Muscle layer of colon (tissue), 2 donors: ENCODE measurements around the gene EQTN.

Source experiments
- H3K27ac ChIP-seq: one replicate; pipeline ENCODE4 v1.7.0; 2013; ENCODE audit warnings: low read depth, mild to moderate bottlenecking, low read length, moderate library complexity
- H3K27me3 ChIP-seq, 2 donors: one replicate each; pipeline ENCODE4 v1.7.0; 2013; ENCODE audit warnings: low read length in 2 of 2, mild to moderate bottlenecking in 2 of 2; ENCODE audit not compliant: insufficient read depth in 2 of 2, control insufficient read depth in 1 of 2
- H3K36me3 ChIP-seq: one replicate; pipeline ENCODE4 v1.7.0; 2013; ENCODE audit warnings: mild to moderate bottlenecking, low read length; ENCODE audit not compliant: insufficient read depth
- H3K4me1 ChIP-seq: one replicate; pipeline ENCODE4 v1.7.0; 2013; ENCODE audit warnings: mild to moderate bottlenecking, low read length; ENCODE audit not compliant: insufficient read depth
- H3K4me3 ChIP-seq, 2 donors: one replicate each; pipeline ENCODE4 v1.7.0; 2013; ENCODE audit warnings: low read length in 2 of 2, low read depth in 1 of 2, mild to moderate bottlenecking in 1 of 2, moderate library complexity in 1 of 2
- H3K9ac ChIP-seq: one replicate; pipeline ENCODE4 v1.7.0; 2013; ENCODE audit warnings: low read length
- H3K9me3 ChIP-seq: one replicate; pipeline ENCODE4 v1.7.0; 2013; ENCODE audit warnings: mild to moderate bottlenecking, low read length
- donor health status: abdominal sarcoma.
- donor health status: Adenocarcinoma of cecum.

Gene EQTN

DNA sequence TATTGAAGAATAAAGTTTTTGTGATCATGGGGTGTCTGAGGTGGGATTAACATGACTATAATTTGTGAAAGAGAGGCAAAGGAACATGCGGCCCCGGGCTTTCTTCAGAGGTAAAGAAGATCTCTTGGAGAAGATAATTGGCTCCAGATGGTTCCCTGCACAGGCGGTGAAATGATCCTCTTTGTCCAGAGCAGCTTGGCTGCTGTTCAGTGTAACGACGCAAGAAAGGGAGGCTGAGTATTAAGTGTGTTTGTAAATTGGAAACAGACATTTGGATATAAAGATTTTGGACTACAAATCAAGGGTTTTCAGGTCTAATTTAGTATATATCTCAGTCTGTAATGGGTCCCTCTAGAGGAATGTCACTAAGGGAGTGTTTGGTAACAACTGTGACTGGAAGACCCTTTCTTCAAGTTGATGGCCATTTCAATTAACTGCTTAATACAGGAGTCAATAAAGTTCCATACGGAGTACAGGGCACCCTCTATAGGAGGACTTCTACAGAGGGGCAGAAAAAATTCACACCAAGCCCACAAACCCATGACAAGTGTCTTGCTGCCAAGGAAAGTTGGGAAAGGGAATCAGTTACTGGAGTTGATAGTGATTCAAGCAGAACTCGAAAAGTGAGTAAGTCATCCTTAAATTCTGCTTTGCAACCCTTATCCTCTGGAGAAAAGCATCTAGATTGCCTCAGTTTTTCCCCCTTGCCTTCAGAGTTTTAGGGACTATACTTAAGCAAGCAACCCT, 4.1 kb downstream of the EQTN start:
- Histone ChIP-seq H3K27me3 (no peaks in the 10 kb centered on the region), H3K9ac (no peak overlapping the region), H3K36me3 (no peaks in the 10 kb centered on the region), H3K4me3 (no peak overlapping the region), H3K27ac (no peak overlapping the region), H3K4me1 (no peaks in the 10 kb centered on the region), H3K9me3 (no peaks in the 10 kb centered on the region)

DNA sequence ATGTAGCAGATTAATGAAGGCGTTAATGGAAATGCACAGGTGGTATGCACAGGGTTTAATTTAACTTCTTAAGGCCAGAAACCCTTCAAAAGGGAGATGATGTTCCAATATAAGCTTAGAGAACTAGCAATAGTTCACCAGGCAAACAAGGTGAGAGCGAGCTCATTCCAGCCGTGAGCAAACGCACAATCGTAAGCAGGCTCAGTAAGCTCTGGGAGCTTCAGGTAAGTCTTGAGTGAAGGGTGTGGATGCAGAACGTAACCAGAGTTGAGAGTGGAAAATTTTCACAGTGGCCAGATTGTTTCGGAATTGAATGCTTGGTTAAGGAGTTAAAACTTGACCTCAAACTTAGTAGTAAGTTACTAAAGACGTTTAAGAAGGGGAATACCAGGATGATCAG, 5.7 kb downstream of the EQTN start:
- H3K36me3 ChIP-seq: no peaks in the 10 kb centered on the region
- H3K4me3 ChIP-seq: no peak overlapping the region
- no peak overlapping the region for H3K27ac ChIP-seq
- H3K9me3 ChIP-seq: no peaks in the 10 kb centered on the region
- H3K27me3 ChIP-seq: no peaks in the 10 kb centered on the region
- no peaks in the 10 kb centered on the region for H3K4me1 ChIP-seq
- H3K9ac ChIP-seq: no peak overlapping the region

DNA sequence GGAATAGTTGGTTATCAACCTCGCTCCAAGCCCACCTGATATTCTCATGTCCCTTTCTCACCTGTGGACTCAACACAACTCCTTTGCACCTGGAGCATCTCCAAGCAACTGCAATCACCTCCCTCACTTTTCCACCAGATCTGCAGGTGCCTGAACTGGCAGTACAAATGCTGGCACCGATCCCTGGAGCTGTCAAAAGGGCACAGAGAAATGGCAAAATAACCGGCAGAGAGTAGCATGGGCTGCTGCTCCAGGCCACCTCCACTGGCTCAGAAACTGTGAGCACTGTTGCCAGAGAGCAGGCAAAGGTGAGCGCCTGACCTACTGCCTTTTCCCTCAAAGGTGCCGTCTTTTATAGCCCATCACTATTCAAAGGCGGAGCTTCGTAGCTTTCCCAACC, 14.7 kb downstream of the EQTN start:
- no peaks in the 10 kb centered on the region for H3K9me3 ChIP-seq
- H3K4me1 ChIP-seq: no peaks in the 10 kb centered on the region
- H3K9ac ChIP-seq: no peak overlapping the region
- no peaks in the 10 kb centered on the region for H3K27me3 ChIP-seq
- H3K4me3 ChIP-seq: no peak overlapping the region
- no peaks in the 10 kb centered on the region for H3K36me3 ChIP-seq
- H3K27ac ChIP-seq: no peak overlapping the region

DNA sequence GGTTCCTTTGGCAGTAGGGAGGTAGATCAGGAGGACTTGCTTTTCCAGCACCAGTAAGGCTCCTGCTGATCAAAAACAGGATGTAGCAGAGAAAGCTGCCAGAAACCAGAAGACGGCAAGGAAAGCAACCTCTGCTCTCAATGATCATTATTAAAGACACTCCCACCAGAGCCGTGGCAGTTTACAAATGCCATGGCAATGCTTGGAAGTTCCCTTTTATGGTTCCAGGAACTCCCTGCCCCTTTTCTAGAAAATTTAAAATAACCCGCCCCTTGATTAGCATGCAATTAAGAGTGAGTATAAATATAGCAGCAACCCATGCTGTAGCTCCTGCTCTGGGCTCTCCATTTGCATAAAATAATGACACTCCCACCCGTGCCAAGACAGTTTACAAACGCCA, 16.1 kb downstream of the EQTN start:
- no peaks in the 10 kb centered on the region for H3K27me3 ChIP-seq
- no peak overlapping the region for H3K4me3 ChIP-seq
- H3K36me3 ChIP-seq: no peaks in the 10 kb centered on the region
- no peak overlapping the region for H3K9ac ChIP-seq
- no peaks in the 10 kb centered on the region for H3K9me3 ChIP-seq
- H3K4me1 ChIP-seq: peaks cover 4% of the 10 kb centered on the region
- no peak overlapping the region for H3K27ac ChIP-seq

DNA sequence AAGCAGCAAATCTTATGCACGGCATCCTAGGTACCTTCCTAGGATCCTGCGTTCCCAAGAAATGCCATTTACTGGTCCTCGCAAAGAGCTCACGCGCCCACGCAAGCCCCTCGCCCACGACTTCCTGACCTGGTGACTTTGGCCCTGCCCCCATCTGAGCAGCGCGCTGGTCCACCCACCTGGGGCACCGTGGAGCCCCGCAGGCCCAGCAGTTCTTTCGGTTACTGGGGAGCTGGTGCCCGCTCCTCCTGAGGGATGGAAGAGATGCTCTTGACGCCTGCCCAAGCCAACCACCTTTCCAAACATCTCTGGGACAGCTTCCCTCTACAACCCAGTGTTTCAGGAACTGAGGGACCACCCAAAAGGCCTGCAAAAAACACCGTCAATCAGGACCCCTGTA, 16.7 kb downstream of the EQTN start:
- H3K27me3 ChIP-seq: no peaks in the 10 kb centered on the region
- H3K36me3 ChIP-seq: no peaks in the 10 kb centered on the region
- H3K27ac ChIP-seq: no peak overlapping the region
- peaks cover 6% of the 10 kb centered on the region for H3K4me1 ChIP-seq
- H3K4me3 ChIP-seq: no peak overlapping the region
- no peak overlapping the region for H3K9ac ChIP-seq
- no peaks in the 10 kb centered on the region for H3K9me3 ChIP-seq

DNA sequence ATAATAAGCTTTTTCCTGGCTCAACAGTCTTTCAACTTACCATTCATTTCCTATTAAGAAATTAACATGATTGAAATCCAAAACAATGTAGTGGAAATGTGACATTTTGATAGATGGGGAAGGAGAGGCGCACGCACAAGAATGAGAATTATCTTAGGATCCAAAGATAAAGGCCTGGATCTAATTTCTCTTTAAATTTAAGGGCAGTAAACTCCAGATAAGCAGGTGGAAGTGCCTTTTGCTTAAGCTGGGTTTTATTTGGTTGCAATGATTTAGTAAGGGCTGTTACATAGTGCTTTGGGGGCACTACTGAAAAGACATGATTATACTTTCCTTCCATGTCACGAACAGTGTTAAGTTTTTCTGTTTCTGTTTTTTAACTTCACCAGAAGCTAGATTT, 17.3 kb downstream of the EQTN start:
- Histone ChIP-seq H3K36me3 (no peaks in the 10 kb centered on the region), H3K27me3 (no peaks in the 10 kb centered on the region), H3K4me1 (peaks cover 6% of the 10 kb centered on the region), H3K27ac (no peak overlapping the region), H3K4me3 (no peak overlapping the region), H3K9ac (no peak overlapping the region), H3K9me3 (no peaks in the 10 kb centered on the region)

DNA sequence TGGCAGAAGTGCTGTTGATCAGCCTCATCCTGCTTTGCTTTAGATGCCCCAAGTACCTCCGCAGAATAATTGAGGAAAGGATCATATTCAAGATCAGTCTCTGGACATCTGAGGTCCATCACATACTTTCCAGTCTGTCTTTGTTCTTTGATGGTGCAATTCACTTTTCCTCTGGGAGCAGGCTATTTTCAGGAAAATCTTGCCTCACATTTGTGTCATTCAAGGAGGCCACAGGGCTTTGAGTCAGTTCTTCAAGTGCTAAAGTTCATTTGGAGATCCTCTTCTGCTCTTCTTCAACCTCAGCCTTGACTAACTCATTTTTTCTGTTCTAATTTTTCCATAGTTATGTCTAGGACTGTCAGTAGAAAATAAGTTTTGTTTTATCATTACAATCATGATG, 18.6 kb downstream of the EQTN start:
- Histone ChIP-seq H3K9ac (no peak overlapping the region), H3K4me1 (peaks cover 6% of the 10 kb centered on the region), H3K36me3 (no peaks in the 10 kb centered on the region), H3K9me3 (no peaks in the 10 kb centered on the region), H3K27ac (no peak overlapping the region), H3K4me3 (no peak overlapping the region), H3K27me3 (no peaks in the 10 kb centered on the region)

DNA sequence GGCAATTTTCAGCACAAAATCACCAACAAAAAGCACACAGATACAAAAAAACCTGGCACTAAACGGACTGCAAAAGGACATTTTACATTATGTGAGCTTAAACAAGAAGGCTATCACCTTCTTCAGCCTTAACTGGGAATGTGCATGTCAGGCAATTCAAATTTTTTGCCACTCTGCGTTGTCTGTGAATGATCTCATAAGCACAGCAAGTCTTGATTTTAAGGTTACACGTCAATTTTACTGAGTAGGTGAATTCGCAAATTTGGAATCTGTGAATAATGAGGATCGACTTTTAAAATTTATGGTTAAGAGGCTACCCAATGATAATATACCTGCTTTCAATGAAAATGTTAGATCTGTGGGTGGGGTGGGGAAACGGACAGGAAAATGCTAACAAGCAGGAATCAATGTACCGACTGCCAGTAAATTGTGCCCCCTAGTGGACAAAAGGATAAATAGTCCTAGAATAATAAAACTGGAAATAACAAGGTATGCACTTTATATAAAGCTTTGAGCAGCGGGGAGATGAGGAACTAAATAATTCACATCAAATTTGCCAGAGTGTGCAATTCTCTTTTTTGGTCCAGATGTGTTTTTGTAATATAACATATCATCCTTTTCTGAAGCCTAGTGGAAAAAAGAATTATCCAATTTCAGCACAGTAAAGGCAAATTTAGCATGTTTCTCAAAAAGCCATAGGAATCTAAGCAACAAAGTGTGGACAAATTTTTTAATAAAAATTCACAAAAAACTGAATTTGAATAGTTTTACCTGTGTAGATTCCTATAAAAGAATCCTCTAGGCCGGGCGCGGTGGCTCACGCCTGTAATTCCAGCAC, 20.5 kb downstream of the EQTN start:
- H3K9me3 ChIP-seq: no peaks in the 10 kb centered on the region
- no peak overlapping the region for H3K27ac ChIP-seq
- peaks cover 6% of the 10 kb centered on the region for H3K4me1 ChIP-seq
- no peak overlapping the region for H3K9ac ChIP-seq
- H3K27me3 ChIP-seq: no peaks in the 10 kb centered on the region
- H3K36me3 ChIP-seq: no peaks in the 10 kb centered on the region
- peak overlapping the region; percentile 6 to 38 for H3K4me3 ChIP-seq

DNA sequence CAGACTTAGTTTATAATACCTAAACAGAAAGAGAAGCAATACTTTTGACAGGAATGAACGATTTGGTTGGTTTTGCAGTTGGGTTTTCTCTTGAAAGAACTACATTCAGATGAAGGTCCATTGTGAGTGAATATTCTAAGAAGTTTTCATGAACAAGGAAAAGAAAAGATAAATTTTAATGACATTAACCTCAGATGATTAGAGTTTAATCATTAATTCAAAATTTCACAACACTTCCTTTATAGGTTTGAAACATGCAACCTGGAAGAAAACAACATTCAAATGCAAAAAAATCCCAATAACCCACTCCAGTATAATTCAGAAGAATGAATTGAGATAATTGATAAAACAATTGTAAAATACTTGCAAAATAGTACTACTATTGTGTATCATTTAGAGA, 23.8 kb downstream of the EQTN start:
- Histone ChIP-seq H3K27ac (no peak overlapping the region), H3K4me3 (no peak overlapping the region), H3K9me3 (no peaks in the 10 kb centered on the region), H3K27me3 (no peaks in the 10 kb centered on the region), H3K9ac (no peak overlapping the region), H3K4me1 (peaks cover 6% of the 10 kb centered on the region), H3K36me3 (no peaks in the 10 kb centered on the region)

DNA sequence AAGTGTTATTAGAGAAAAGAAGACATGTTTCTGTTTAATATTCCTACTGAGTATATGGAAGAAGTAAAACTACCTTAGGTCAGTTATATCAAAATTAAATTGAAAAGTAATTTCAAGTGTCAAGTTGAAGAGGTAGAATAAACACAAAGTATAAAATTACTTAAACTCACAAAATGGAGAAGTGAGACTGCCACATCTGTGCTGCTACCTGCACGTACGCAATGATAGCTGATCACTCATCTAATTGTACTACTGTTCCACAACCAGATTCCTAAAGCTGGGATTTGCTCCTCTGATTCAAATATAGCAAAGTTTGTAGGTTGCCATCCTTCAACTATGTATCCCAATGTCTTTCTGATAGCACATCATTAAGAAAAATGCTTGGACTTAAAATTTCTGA, 24.8 kb downstream of the EQTN start:
- Histone ChIP-seq H3K27me3 (no peaks in the 10 kb centered on the region), H3K4me1 (peaks cover 6% of the 10 kb centered on the region), H3K4me3 (no peak overlapping the region), H3K27ac (no peak overlapping the region), H3K36me3 (no peaks in the 10 kb centered on the region), H3K9ac (no peak overlapping the region), H3K9me3 (no peaks in the 10 kb centered on the region)

DNA sequence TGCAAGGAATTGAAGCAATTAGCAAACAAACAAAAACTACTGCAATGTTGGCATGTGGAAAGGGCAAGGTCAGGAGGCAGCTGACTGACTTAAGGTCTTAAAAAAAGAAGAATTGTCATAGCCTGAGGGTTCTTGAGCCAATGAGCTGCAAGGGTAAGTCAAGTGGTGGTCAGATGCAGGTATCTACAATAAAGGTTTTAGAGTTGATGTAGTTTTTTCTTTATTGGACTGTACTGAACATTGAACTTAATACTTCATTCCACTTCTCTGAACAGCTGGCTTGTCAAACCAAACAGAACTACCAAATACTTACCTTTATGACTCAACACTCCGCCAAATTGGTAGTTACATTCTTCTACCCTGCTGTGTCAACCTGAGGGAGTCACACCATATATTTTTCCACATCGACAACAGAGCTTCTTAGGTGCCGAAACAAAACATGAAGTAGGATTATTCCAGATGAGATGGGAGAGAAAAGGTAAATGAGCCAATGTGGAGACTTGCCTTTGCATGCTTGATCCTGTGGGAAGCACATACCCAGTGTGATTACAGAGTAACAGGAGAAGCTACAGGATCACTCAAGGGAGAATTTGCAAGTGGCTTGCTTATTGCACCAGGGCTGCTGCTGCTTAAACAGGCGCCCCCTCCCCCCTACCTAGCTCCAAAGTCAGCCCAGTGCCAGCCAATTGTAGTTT, 35.3 kb downstream of the EQTN start:
- H3K9me3 ChIP-seq: no peaks in the 10 kb centered on the region
- no peak overlapping the region for H3K27ac ChIP-seq
- H3K4me1 ChIP-seq: no peaks in the 10 kb centered on the region
- no peak overlapping the region for H3K9ac ChIP-seq
- no peaks in the 10 kb centered on the region for H3K27me3 ChIP-seq
- H3K36me3 ChIP-seq: no peaks in the 10 kb centered on the region
- H3K4me3 ChIP-seq: no peak overlapping the region
